ENCODE results near the gene PLXDC1. TPM values are rescaled to one million over a fixed set of nuclear protein-coding genes. Genes with fewer than 3 reads are reported as not detected.

PLXDC1 gene
- total and polyA plus RNA-seq, 9 donors: 11.6 to 58.6 (median 32.3) TPM

DNA sequence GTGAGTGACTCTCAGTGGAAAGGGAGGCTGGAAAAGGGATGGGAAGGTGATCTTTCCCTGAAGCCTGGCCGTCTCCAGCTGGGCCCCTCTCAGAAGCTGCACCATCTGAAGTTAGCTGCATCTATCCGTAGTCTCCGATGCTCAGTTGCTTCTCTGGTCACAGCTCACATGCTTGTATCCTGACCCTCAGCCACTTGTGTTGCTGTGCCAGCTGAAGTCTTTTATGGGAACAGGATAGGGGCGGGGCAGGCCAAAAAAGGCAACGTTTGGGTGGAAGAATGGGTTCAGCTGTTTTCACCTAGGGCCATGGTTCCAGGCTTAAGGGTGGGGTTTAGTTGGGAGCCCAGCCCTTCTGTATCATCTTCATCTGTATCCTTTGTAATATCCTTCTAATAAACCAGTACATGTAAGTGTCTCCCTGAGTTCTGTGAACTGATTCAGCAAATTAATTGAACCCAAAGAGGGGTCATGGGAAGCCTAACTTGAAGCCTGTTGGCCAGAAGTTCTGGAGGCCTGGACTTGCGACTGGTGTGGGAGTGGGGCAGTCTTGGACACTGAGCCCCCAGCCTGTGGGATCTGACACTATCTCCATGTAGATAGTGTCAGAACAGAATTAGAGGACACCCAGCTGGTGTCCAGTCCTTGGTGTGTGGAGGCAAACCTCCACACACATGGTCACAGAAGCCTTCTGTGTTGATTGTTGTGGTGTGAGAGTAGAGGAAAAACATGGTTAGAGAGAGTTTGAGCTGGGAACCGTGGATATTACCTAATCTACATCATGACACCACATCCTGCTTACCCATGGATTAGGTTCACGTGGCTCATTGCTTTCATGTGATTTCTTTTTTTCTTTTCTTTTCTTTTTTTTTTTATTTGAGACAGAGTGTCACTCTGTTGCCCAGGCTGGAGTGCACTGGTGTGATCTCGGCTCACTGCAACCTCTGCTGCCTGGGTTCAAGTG is 135.0 kb downstream of the PLXDC1 start:
- Histone ChIP-seq H3K9me3 (no peaks in the 10 kb centered on the region), H3K4me3 (no peak overlapping the region), H3K27me3 (no peaks in the 10 kb centered on the region), H3K27ac (no peak overlapping the region), H3K4me1 (ENCODE audit: insufficient read depth) (peaks cover 4% of the 10 kb centered on the region), H3K36me3 (no peaks in the 10 kb centered on the region)
- no peak for TF ChIP-seq EP300 (IDR thresholded peaks at IDR 0.05)
- TF ChIP-seq POLR2A (IDR thresholded peaks at IDR 0.05): no peak
- TF ChIP-seq, protein P1, sequence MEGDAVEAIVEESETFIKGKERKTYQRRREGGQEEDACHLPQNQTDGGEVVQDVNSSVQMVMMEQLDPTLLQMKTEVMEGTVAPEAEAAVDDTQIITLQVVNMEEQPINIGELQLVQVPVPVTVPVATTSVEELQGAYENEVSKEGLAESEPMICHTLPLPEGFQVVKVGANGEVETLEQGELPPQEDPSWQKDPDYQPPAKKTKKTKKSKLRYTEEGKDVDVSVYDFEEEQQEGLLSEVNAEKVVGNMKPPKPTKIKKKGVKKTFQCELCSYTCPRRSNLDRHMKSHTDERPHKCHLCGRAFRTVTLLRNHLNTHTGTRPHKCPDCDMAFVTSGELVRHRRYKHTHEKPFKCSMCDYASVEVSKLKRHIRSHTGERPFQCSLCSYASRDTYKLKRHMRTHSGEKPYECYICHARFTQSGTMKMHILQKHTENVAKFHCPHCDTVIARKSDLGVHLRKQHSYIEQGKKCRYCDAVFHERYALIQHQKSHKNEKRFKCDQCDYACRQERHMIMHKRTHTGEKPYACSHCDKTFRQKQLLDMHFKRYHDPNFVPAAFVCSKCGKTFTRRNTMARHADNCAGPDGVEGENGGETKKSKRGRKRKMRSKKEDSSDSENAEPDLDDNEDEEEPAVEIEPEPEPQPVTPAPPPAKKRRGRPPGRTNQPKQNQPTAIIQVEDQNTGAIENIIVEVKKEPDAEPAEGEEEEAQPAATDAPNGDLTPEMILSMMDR (IDR thresholded peaks at IDR 0.05): no peak
- intact Hi-C loops (cut with DNase I): loop anchor here in 1 of 4 donors (2.0 kb wide), 1 partner anchor 52 kb away; no protein-coding TSS in a partner anchor
- WGBS, 3 donors: 48 to 50% (median 49%) methylated on average over 9 of the region's 9 CpGs
- no peak for DNase-seq

DNA sequence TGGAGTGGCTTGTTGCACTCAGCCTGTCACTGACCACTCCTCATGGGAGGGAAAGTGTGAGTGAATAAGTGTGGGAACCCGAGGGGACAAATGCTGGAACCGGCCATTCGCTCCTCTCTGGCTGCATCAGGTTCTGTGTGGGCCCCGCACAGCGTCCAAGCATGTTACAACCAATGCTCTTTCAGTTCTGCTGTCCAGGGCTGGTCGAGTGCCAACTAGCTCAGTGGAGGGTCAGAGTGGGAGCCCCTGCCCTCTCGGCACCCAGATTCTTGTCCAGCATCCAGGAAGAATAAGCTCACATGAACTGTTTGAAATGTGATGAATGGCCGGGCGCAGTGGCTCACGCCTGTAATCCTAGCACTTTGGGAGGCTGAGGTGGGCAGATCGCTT is 135.9 kb downstream of the PLXDC1 start:
- intact Hi-C loops (cut with DNase I): no loop called here
- Histone ChIP-seq H3K27ac (no peak overlapping the region), H3K36me3 (no peaks in the 10 kb centered on the region), H3K27me3 (no peaks in the 10 kb centered on the region), H3K4me3 (no peak overlapping the region), H3K9me3 (no peaks in the 10 kb centered on the region), H3K4me1 (ENCODE audit: insufficient read depth) (peaks cover 4% of the 10 kb centered on the region)
- TF ChIP-seq, protein P1 (IDR thresholded peaks at IDR 0.05): no peak
- no peak for TF ChIP-seq EP300 (IDR thresholded peaks at IDR 0.05)
- TF ChIP-seq POLR2A (IDR thresholded peaks at IDR 0.05): no peak
- WGBS, 3 donors: 90 to 92% (median 92%) methylated on average over 11 of the region's 11 CpGs
- DNase-seq: peak in 2 of 5 donors; percentile 17 to 25

DNA sequence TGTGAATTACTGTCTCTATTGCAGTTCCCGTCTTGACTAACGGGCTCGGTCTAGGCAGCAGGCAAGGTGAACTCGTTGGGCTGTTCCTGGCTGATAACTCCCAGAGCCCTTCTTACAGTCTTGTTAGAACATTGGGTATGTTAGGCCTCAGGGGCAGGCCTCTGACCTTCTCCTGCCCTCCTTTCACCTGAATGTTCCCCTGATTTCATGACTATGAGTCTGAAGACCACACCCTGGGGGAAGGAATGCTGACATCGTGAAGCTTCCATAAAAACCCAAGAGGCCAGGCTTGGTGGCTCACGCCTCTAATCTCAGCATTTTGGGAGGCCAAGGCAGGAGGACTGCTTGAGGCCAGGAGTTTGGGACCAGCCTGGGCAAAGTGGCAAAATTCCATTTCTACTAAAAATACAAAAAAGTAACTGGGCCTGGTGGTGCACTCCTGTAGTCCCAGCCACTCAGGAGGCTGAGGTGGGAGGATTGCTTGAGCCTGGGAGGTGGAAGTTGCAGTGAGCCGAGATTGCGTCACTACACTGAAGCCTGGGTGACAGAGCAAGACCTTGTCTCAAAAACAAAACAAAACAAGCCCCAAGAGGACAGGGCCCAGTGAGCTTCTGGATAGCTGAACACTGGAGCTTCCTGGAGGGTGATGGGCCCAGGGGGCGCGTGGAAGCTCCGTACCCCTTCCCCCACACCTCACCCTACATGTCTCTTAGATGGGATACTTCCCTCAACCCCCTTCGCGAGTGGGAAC is 136.5 kb downstream of the PLXDC1 start:
- intact Hi-C loops (cut with DNase I): no loop called here
- no peaks in the 10 kb centered on the region for H3K36me3 ChIP-seq
- TF ChIP-seq EP300 (IDR thresholded peaks at IDR 0.05): no peak
- TF ChIP-seq, protein P1 (IDR thresholded peaks at IDR 0.05): no peak
- 65 to 72% (median 71%) methylated on average over 13 of the region's 13 CpGs for WGBS, 3 donors
- peaks cover 4% of the 10 kb centered on the region for H3K4me1 ChIP-seq (ENCODE audit: insufficient read depth)
- H3K4me3 ChIP-seq: no peak overlapping the region
- no peaks in the 10 kb centered on the region for H3K27me3 ChIP-seq
- peak overlapping the region in 1 of 2 donors; percentile 32 for H3K27ac ChIP-seq
- DNase-seq: no peak
- no peaks in the 10 kb centered on the region for H3K9me3 ChIP-seq

DNA sequence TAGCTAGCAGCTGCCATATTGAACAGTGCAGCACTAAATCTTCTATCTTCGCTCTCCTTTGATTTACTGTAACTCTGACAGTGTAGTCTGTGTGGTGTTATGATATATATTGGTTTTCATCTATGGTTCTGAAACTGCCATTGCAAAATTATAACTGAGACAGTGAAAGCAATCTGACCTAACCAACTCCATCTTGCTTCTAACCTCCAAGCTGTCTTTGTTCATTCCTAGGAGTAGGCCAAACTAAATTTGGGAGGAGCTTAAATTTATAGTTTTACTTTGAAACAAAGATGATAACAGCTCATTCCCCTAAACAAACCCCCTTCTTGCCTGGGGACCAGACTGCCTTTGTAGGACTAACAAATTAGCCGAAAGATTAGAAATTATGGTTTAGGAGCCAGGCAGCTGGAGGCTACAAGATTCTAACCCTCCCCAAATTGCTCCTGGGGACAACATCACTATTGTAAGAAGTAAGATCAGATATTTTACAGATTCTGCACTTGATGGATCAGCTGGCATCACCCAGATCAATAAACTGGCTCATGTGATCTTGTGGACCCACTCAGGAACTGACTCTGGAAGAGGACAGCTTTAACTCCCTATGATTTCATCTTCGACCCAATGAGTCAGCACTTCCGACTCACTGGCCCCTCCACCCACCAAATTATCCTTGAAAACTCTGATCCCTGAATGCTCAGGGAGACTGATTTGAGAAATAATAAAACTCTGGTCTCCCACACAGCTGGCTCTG is 137.2 kb downstream of the PLXDC1 start:
- Histone ChIP-seq H3K27me3 (no peaks in the 10 kb centered on the region), H3K9me3 (no peaks in the 10 kb centered on the region), H3K36me3 (no peaks in the 10 kb centered on the region), H3K27ac (peak overlapping the region in 1 of 2 donors; percentile 32), H3K4me1 (ENCODE audit: insufficient read depth) (peaks cover 4% of the 10 kb centered on the region), H3K4me3 (no peak overlapping the region)
- intact Hi-C loops (cut with DNase I): no loop called here
- WGBS, 3 donors: 48 to 53% (median 49%) methylated on average over 4 of the region's 4 CpGs
- DNase-seq: no peak
- TF ChIP-seq EP300 (IDR thresholded peaks at IDR 0.05) (no peak), POLR2A (IDR thresholded peaks at IDR 0.05) (no peak)
- TF ChIP-seq, protein P1 (IDR thresholded peaks at IDR 0.05): no peak
